CMK (cell line): ENCODE measurements around the gene GALNT6.

Experiments used
- DNase-seq: peaks from one replicate; pipeline ENCODE4 v3.0.0-alpha.2; 2010; ENCODE audit warnings: low read depth

GALNT6 gene

GRCh38 chr12:51406290-51406689 lies 15.1 kb upstream of the GALNT6 start:
- DNase-seq = no peak

GRCh38 chr12:51405801-51406207 lies 14.6 kb upstream of the GALNT6 start:
- DNase-seq = no peak

- DNase-seq = no peak
These were observed 13.4 kb upstream of the GALNT6 start for GRCh38 chr12:51404627-51405026.

- no peak for DNase-seq
These were observed 12.5 kb upstream of the GALNT6 start for GRCh38 chr12:51403681-51404136.

GRCh38 chr12:51403159-51403558 lies 12.0 kb upstream of the GALNT6 start:
- no peak for DNase-seq

- no peak for DNase-seq
These were observed 10.7 kb upstream of the GALNT6 start for GRCh38 chr12:51401900-51402299.

- no peak for DNase-seq
These were observed 10.3 kb upstream of the GALNT6 start for GRCh38 chr12:51401486-51401885.

- no peak for DNase-seq
These were observed 9.8 kb upstream of the GALNT6 start for GRCh38 chr12:51401020-51401419.

- no peak for DNase-seq
These were observed 8.7 kb upstream of the GALNT6 start for GRCh38 chr12:51399891-51400290.

- no peak for DNase-seq
These were observed 6.5 kb upstream of the GALNT6 start for GRCh38 chr12:51397670-51398069.

- DNase-seq = peak; percentile 98
These were observed 4.4 kb upstream of the GALNT6 start for GRCh38 chr12:51395283-51396230.

GRCh38 chr12:51393676-51394545 lies 2.7 kb upstream of the GALNT6 start:
- peak; percentile 51 for DNase-seq

GRCh38 chr12:51392556-51393237 lies 1.5 kb upstream of the GALNT6 start:
- no peak for DNase-seq

GRCh38 chr12:51390891-51391282 lies 319 bp downstream of the GALNT6 start:
- DNase-seq = no peak

GRCh38 chr12:51390457-51390856 lies 749 bp downstream of the GALNT6 start:
- DNase-seq = no peak

- no peak for DNase-seq
These were observed 1.8 kb downstream of the GALNT6 start for GRCh38 chr12:51389302-51389999.

- no peak for DNase-seq
These were observed 2.4 kb downstream of the GALNT6 start for GRCh38 chr12:51388846-51389245.

- DNase-seq = no peak
These were observed 3.0 kb downstream of the GALNT6 start for GRCh38 chr12:51388069-51388799.

- no peak for DNase-seq
These were observed 4.9 kb downstream of the GALNT6 start for GRCh38 chr12:51386351-51386750.

GRCh38 chr12:51383269-51383905 lies 7.8 kb downstream of the GALNT6 start:
- no peak for DNase-seq
